Measurements from ENCODE around the gene HSF4.

Gene HSF4

GRCh38 chr16:67206129-67206837 is 41.7 kb downstream of the HSF4 start:
- in situ Hi-C loops (cut with HindIII; ENCODE audit: low pct_unique_long_range_greater_than_20kb, low sequenced_read_pairs), result no loop called here
- no peak for TF ChIP-seq JUND (IDR thresholded peaks at IDR 0.05; ENCODE audit: low read depth)
- no peak for DNase-seq (ENCODE audit: low read depth in 1 of 2, low spot score in 1 of 2)

- no peak for TF ChIP-seq JUND (IDR thresholded peaks at IDR 0.05; ENCODE audit: low read depth)
- no peak for DNase-seq (ENCODE audit: low read depth in 1 of 2, low spot score in 1 of 2)
- in situ Hi-C loops (cut with HindIII; ENCODE audit: low pct_unique_long_range_greater_than_20kb, low sequenced_read_pairs), result no loop called here
These were observed 42.3 kb downstream of the HSF4 start for GRCh38 chr16:67206838-67207248.

- TF ChIP-seq JUND (IDR thresholded peaks at IDR 0.05; ENCODE audit: low read depth), result no peak
These were observed 42.9 kb downstream of the HSF4 start for GRCh38 chr16:67207249-67208091.

GRCh38 chr16:67208154-67208896 is 43.8 kb downstream of the HSF4 start:
- DNase-seq (ENCODE audit: low read depth in 1 of 2, low spot score in 1 of 2), result no peak
- in situ Hi-C loops (cut with HindIII; ENCODE audit: low pct_unique_long_range_greater_than_20kb, low sequenced_read_pairs), result no loop called here
- TF ChIP-seq JUND (IDR thresholded peaks at IDR 0.05; ENCODE audit: low read depth), result no peak

More at GRCh38 chr16:67207249-67208091, 42.9 kb downstream of the HSF4 start:
- DNase-seq (ENCODE audit: low read depth in 1 of 2, low spot score in 1 of 2), result peak in 1 of 2 experiments; percentile 40
- in situ Hi-C loops (cut with HindIII; ENCODE audit: low pct_unique_long_range_greater_than_20kb, low sequenced_read_pairs), result no loop called here

GRCh38 chr16:67209565-67209964 is 45.0 kb downstream of the HSF4 start:
- TF ChIP-seq JUND (IDR thresholded peaks at IDR 0.05; ENCODE audit: low read depth), result no peak
- in situ Hi-C loops (cut with HindIII; ENCODE audit: low pct_unique_long_range_greater_than_20kb, low sequenced_read_pairs), result no loop called here
- no peak for DNase-seq (ENCODE audit: low read depth in 1 of 2, low spot score in 1 of 2)

GRCh38 chr16:67210069-67210937 is 45.8 kb downstream of the HSF4 start:
- DNase-seq (ENCODE audit: low read depth in 1 of 2, low spot score in 1 of 2), result no peak
- in situ Hi-C loops (cut with HindIII; ENCODE audit: low pct_unique_long_range_greater_than_20kb, low sequenced_read_pairs), result no loop called here
- no peak for TF ChIP-seq JUND (IDR thresholded peaks at IDR 0.05; ENCODE audit: low read depth)

- DNase-seq (ENCODE audit: low read depth in 1 of 2, low spot score in 1 of 2), result no peak
- TF ChIP-seq JUND (IDR thresholded peaks at IDR 0.05; ENCODE audit: low read depth), result no peak
- in situ Hi-C loops (cut with HindIII; ENCODE audit: low pct_unique_long_range_greater_than_20kb, low sequenced_read_pairs), result no loop called here
These were observed 47.1 kb downstream of the HSF4 start for GRCh38 chr16:67211674-67212073.

- in situ Hi-C loops (cut with HindIII; ENCODE audit: low pct_unique_long_range_greater_than_20kb, low sequenced_read_pairs), result no loop called here
- DNase-seq (ENCODE audit: low read depth in 1 of 2, low spot score in 1 of 2), result no peak
These were observed 48.2 kb downstream of the HSF4 start for GRCh38 chr16:67212766-67213165.

GRCh38 chr16:67213197-67214019 is 48.9 kb downstream of the HSF4 start:
- in situ Hi-C loops (cut with HindIII; ENCODE audit: low pct_unique_long_range_greater_than_20kb, low sequenced_read_pairs), result no loop called here
- DNase-seq (ENCODE audit: low read depth in 1 of 2, low spot score in 1 of 2), result no peak

More at GRCh38 chr16:67212766-67213165, 48.2 kb downstream of the HSF4 start:
- TF ChIP-seq JUND (IDR thresholded peaks at IDR 0.05; ENCODE audit: low read depth), result no peak

GRCh38 chr16:67215706-67216105 is 51.2 kb downstream of the HSF4 start:
- no peak for DNase-seq (ENCODE audit: low read depth in 1 of 2, low spot score in 1 of 2)
- TF ChIP-seq JUND (IDR thresholded peaks at IDR 0.05; ENCODE audit: low read depth), result no peak
- in situ Hi-C loops (cut with HindIII; ENCODE audit: low pct_unique_long_range_greater_than_20kb, low sequenced_read_pairs), result no loop called here

More at GRCh38 chr16:67213197-67214019, 48.9 kb downstream of the HSF4 start:
- no peak for TF ChIP-seq JUND (IDR thresholded peaks at IDR 0.05; ENCODE audit: low read depth)

All from T47D (cell line).